GM18519 (cell line): ENCODE measurements around the gene RPS6KA3.
"Not testable (repeated sequence)": the region's sequence is repeated elsewhere in the genome, so short reads cannot be mapped to it uniquely, and the experiment has no call there.

ENCODE experiments used
- ATAC-seq: cut with Tn5 transposase; IDR thresholded peaks from one replicate; pipeline ENCODE4 v1.9.1; 2021; ENCODE audit warnings: mild to moderate bottlenecking, moderate library complexity; ENCODE audit not compliant: unreplicated experiment, low FRiP score

Gene RPS6KA3

GRCh38 chrX:20224814-20225487 lies 41.8 kb downstream of the RPS6KA3 start:
- peak; percentile 83 for ATAC-seq

DNA sequence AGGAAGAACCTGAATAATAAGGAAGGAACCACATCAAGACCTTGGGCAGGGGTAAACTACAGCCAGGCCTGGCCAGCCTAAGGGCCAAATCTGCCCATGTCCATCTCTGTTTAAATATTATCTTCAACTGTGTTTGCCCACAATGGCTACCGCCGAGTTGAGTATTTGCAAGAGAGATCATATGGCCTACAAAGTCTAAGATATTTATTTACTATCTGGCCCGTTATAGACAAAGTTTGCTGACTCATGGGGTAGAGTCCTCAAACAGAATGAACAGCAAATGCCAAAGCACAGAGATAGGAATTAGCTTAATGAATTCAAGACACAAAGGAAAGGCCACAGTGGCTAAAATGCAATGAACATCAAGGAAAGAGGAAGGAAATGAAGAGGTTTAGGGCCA lies 44.8 kb downstream of the RPS6KA3 start:
- no peak for ATAC-seq

DNA sequence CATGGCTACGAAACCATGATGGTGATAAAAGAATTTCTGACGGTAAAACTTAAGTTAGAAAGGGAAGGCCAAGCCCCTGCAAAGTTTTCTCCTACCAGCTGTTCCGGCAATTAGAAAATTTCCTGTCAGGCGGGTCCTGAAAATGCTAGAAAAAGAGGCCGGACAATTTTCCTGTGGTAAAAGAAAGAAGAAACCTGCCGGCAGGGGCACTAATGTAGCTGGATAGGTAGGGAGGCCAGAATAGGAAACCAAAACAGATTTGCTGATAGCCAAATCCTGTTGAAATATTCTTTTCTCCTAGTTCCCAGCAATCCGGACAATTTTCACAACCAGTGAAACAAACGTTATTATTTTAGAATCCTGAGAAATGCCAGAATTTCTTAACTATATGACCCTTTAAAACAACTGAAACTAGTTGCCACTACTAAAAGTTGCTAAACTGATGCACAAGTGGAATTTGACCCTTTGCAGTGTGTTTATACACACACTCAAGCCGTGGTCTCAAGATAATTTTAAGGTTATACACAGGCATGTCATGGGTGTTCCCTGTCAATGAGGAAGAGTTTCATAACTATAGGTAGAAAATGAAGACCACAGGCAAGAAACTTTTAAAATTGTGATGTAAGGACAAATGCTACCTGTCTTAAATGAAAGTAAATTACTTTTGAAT lies 47.7 kb downstream of the RPS6KA3 start:
- ATAC-seq: no peak

- ATAC-seq: no peak
These were observed 48.8 kb downstream of the RPS6KA3 start for GRCh38 chrX:20217906-20218305.

DNA sequence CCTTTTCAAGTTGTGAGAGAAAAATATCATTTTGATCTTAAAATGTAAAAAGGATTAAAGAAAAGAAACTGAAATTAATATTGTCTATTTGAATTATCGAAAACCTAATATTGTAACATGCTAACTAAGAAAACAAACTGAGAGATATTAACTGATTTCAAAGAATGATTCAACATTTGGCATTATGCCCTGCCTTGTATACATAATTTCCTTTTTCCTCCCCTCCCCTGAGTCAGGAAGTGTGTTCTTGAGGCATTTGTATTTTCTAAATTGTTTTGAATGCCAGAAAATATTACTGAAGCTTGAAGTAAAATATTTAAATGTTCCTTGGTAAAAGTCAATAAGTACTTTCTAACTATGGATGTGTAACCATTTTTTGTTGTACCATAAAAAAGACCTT lies 49.4 kb downstream of the RPS6KA3 start:
- ATAC-seq: no peak

DNA sequence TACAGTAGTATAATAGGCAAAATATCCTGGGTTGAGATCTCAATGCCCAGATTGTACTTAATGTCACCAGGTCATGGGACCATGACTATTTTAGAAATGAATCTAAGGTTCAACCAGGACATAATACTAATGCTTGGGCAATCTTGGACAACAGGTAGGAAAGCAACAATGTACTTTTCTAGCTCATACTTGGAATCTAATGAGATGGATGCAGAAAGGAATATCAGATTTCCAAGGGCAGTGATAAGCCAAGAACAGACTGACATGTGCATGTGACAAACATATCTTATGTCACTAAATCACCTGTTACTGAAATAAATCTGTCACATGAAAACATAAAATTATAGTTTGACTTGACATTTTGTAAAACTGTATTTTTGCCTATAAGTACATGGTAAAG lies 51.1 kb downstream of the RPS6KA3 start:
- no peak for ATAC-seq

DNA sequence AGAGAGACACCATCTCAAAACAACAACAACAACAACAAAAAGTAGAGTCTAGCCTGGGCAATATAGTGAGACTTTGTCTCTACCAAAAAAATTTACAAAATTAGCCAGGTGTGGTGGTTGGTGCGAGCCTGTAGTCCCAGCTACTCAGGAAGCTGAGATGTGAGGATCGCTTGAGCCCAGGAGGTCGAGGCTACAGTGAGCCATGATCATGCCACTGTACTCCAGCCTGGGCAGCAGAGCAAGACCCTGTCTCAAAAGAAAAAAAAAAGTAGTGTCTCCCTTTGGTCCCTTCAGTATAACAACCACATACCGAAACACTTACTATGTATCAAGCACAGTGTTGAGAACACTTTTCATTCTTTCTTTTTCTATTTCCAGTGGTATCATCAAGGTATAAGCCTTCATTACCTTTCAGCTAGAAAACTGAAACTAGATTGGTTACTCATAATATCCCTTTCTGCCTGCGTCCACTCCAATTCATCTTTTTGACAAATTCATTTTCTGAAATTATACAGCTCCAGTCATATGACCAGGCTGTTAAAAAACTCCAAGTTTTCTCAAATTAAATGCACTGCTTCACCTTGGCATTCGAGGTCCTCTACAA lies 54.1 kb downstream of the RPS6KA3 start:
- peak; percentile 95 for ATAC-seq

- ATAC-seq: no peak
These were observed 55.4 kb downstream of the RPS6KA3 start for GRCh38 chrX:20211261-20211786.

DNA sequence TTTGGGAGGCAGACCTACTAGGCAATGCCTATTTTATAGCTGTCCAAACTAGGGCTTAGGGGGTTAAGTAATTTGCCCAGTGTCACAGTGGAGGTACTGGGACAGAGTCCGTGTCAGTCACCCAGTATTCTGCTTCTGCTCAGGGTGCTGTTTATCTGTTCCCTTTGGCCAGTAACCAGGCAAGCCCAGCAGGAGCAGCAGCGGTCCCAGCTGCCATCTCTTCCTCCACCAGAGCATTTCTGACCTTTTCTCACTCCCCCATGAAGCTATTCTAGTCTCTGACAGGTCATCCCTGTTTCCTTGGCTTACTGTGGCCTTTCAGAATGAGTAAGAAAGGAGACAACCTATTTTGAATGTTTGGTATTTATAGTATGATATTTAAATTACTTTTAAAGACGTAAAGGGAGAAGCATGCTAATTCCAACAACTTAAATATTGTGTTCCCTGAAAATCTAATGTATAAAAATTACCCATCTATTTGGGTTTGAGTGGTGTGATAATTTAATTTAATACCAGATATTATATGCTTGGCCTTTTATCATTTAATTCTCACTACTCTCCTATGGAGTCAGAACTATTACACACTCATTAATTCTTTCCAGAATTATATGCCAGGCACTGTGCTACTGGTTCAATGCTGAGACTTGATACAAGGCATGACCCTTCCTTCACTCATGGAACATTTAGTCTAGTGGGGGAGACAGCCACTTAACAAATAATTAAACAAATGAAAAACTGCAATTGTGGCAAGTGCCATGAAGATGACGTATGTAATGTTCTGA lies 60.6 kb downstream of the RPS6KA3 start:
- ATAC-seq: peak; percentile 86

DNA sequence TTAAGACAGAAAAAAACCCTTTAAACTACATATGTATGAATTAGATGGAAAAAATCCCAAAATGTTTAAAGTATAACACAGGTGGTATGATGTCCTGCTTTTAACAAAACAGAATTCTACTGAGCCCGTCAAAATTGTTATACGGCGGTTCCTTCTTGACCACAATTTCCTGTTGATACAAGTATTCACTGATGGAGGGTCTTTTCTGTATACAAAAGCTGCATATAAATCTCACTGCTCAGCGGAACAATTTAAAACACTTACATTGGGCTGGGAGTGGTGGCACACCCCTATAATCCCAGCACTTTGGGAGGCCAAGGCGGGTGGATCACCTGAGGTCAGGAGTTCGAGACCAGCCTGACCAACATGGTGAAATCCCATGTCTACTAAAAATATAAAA lies 62.4 kb downstream of the RPS6KA3 start:
- ATAC-seq: no peak

DNA sequence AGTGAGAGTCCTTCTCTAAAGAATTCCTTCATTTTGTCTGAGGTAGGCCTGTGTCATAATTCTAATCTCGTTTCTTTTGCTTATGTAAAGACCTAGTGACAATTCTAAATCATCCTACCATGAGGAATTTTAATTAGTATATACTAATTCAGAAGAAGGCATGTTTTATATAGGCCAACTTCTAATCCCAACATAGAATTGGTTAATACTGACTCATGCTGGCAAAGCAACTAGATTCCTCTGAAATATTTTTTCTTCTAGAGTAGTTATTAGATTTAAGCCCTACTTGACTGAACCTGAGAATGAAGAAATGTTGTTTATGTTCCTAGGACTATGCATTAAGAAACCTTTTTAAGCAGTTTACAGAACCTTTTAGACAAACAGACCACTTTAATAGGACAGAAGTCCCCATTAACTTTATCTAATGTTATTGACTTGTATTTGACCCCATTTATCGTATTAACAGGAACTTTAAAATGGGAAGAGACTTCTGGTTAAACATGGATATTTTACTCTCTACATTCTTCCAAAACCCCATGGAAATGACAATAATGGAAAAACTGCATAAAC lies 69.0 kb downstream of the RPS6KA3 start:
- no peak for ATAC-seq

DNA sequence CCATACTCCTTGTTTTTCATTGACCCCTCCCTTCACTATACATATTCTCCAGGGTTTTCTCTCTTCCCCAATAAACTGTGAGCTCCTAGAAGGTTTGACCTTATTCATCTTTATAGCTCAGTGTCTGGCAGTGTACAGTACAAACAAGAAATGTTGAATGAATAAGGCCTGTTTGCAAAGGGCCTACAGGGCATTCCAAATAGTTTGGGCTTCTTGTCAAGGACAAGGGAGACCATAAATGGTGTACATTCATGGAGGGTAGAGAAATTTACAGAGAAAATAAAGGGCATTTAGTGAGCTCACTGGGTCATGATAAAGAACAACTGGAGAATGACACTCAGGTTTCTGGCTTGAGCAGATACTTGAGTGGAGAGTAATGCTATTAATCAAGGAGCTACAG lies 77.5 kb downstream of the RPS6KA3 start:
- ATAC-seq: no peak

- ATAC-seq: no peak
These were observed 84.9 kb downstream of the RPS6KA3 start for GRCh38 chrX:20181598-20182329.

DNA sequence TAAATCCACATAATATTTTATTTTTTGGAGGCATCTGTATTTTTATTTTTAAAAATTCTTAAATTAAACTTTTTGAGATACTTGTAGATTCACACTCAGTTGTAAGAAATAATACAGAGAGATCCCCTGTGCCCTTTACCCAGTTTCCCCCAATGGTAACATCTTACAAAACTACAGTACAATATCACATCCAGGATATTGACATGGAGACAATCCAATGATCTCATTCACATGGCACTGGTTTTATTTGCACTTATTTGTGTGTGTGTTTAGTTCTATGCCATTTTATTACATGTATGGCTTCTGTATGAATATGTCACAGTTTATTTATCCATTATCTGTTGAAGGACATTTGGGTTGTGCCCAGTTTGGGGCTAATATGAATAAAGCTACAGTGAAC lies 89.6 kb downstream of the RPS6KA3 start:
- ATAC-seq: no peak

GRCh38 chrX:20173856-20174255 lies 92.9 kb downstream of the RPS6KA3 start:
- ATAC-seq: no peak

DNA sequence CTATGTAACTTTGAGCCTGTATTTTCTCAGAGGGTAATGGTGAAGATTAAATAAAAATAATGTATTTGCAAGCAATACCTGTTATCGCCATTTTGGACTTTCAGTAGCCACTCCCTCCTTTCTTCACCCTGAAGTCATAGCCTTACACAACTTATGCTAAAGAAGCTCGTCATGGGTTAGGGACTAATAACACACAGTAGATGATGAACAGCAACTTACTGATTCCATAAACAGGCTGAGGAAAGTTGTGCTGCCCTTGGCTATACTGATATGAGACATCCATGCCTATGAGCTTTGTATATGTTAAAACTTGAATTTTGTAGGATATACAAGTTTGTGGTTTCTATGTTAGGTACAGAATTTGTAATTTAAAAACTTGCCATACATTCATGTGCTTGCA lies 93.4 kb downstream of the RPS6KA3 start:
- no peak for ATAC-seq

GRCh38 chrX:20171887-20172286 lies 94.8 kb downstream of the RPS6KA3 start:
- ATAC-seq: no peak

GRCh38 chrX:20162516-20162915 lies 104.2 kb downstream of the RPS6KA3 start:
- ATAC-seq: not testable (repeated sequence)

DNA sequence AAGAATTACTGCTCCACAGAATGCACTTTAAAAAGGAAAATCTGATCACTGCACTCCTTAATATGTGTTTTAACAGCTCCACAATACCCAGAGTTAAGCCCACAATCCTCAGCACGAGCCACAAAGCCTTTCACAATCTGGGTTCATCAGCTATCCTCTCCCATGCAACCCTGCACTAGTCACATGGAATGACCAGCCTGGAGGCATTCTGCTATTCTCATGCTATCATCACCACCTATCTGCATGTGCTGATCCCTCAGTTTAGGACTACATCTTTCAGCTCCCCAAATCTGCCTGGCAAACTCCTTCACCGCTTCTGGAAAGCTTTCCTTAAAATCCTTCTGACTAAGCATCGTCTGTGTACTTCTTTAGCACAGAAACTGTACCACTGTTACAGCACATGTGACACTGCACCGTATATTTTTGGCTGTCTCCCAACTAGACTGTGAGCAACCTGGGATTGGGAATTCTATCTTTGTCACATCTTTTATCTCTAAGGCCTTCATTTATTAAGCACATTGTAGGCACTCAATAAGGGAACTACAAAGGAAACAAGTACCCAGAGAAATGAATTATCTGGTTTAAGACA lies 106.8 kb downstream of the RPS6KA3 start:
- no peak for ATAC-seq

DNA sequence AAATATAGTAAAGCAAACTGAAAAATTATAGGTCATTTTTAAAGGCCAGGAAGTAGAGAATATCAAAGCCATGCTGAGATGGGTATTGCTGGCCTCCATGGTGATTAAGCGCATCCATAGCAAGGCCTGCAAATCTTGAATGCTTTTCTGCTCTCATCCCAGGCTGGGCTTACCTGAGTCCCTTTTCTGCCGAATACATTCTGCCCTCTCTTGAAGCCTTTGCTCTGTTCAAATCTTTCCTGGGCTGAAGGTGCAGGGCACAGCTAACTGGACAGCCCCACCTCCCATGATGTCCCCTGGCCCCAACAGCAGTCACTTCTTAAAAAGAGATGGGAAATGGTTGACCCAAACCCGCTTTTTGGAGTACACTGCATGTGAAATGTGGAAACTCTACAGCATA lies 115.0 kb downstream of the RPS6KA3 start:
- no peak for ATAC-seq
